ENCODE results near the gene RBBP5. TPM values are rescaled to one million over a fixed set of nuclear protein-coding genes. Genes with fewer than 3 reads are reported as not detected.

RBBP5 gene
- total RNA-seq, 1 experiment from 2014 or later, result 23.8 TPM

DNA sequence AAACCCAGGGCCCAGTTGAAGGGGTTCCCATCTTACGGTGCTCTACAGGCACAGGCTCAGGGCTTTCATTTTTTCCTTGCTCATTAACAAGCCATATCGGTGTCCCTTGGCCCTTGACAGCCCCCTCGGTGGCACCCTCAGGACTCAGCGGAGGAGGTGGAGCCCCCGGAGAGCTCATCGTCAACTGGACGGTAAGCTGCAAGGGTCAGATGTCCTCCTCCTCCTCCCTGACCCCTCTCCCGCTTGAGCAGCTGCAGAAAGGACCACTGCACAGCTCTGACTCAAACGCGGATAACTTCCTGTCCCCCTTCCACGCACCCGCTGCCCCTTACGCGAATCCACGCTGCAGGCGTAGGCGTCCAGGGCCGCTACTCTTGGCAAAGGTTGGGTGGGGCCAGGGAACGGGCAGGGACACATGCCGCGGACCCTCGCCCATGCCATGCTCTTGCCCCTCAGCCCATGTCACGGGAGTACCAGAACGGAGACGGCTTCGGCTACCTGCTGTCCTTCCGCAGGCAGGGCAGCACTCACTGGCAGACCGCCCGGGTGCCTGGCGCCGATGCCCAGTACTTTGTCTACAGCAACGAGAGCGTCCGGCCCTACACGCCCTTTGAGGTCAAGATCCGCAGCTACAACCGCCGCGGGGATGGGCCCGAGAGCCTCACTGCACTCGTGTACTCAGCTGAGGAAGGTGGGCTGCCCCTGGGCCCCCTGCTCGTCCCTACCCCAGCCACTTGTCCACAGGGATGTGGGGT is 52.2 kb downstream of the RBBP5 start (continued):
- no peak for TF ChIP-seq NFE2L1 (CRISPR knock-in tag; IDR thresholded peaks at IDR 0.05)
- TF ChIP-seq ZNF416 (CRISPR knock-in tag; IDR thresholded peaks at IDR 0.05), result no peak
- no peak for TF ChIP-seq FOXK1 (CRISPR knock-in tag; IDR thresholded peaks at IDR 0.05)
- no peak for TF ChIP-seq CREB1 (CRISPR knock-in tag; IDR thresholded peaks at IDR 0.05)

DNA sequence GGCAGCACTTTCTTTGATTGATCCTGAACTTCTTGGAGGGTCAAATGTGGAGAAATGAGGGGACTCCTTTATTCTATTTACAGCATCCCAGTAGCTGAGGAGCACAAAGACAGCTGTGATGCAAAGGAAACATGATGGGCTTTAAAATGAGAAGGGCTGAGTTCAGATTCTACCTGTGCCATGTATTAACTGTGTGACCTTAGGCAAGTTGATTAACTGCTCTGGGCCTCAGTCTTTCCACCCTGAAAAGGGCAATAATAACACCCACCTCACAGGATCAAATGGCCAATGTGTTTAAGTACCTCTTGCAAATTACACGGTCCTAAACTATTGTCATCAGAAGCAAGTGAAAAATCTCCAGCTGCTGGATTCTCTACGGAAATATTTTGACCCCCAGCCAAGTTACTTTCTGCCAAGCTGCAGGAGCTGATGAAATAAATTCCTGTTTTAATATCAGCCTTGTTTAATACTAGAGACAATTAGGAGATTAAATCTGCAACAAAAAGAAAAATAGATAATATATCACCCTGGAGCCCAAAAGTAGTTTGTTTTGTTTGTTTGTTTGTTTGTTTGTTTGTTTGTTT is 53.2 kb downstream of the RBBP5 start:
- Mint-ChIP-seq H3K36me3 (no peaks in the 10 kb centered on the region), H3K27me3 (ENCODE audit: low read depth) (no peaks in the 10 kb centered on the region), H3K27ac (no peak overlapping the region), H3K9me3 (no peaks in the 10 kb centered on the region), H3K4me3 (no peak overlapping the region), H3K4me1 (0 out of 2 replicates have a peak, but pooled peaks cover 2% of the 10 kb centered on the region)
- ATAC-seq (no peak), DNase-seq (ENCODE audit: low spot score) (no peak)
- ChIA-PET POLR2A (no interaction called here), CTCF (interaction anchor here (1.8 kb wide), 1 partner anchor 79 kb away, joined by 8 read pairs; no protein-coding TSS in a partner anchor)
- TF ChIP-seq JUN (CRISPR knock-in tag; IDR thresholded peaks at IDR 0.05) (no peak), HMGA2 (CRISPR knock-in tag; IDR thresholded peaks at IDR 0.05) (no peak)
- TF ChIP-seq, protein P1, sequence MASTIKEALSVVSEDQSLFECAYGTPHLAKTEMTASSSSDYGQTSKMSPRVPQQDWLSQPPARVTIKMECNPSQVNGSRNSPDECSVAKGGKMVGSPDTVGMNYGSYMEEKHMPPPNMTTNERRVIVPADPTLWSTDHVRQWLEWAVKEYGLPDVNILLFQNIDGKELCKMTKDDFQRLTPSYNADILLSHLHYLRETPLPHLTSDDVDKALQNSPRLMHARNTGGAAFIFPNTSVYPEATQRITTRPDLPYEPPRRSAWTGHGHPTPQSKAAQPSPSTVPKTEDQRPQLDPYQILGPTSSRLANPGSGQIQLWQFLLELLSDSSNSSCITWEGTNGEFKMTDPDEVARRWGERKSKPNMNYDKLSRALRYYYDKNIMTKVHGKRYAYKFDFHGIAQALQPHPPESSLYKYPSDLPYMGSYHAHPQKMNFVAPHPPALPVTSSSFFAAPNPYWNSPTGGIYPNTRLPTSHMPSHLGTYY (CRISPR knock-in tag; IDR thresholded peaks at IDR 0.05), result no peak
- TF ChIP-seq, protein P2, sequence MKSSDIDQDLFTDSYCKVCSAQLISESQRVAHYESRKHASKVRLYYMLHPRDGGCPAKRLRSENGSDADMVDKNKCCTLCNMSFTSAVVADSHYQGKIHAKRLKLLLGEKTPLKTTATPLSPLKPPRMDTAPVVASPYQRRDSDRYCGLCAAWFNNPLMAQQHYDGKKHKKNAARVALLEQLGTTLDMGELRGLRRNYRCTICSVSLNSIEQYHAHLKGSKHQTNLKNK (CRISPR knock-in tag; IDR thresholded peaks at IDR 0.05), result no peak

DNA sequence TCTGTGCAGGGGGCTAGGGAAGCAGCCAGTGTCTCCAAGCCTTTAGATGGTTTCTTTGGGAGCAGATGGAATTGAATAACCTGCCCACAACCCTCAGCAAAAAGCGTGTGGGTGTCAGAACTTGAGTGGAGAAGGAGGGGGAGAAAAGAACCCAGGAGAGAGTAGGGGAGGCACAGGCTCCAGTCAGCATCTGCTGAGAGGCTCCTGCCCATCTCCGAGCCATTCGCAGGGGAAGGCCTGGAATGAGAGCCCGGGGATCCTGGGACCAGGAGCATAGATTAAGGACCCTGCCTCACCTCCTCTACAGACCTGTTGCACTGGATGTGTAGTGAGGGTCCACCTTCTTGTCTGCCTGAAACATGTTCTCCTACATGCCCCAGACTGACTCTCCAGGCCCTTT is 53.8 kb downstream of the RBBP5 start:
- Mint-ChIP-seq H3K9me3 (no peaks in the 10 kb centered on the region), H3K4me3 (no peak overlapping the region), H3K4me1 (0 out of 2 replicates have a peak, but pooled peaks cover 2% of the 10 kb centered on the region), H3K27ac (no peak overlapping the region), H3K36me3 (no peaks in the 10 kb centered on the region), H3K27me3 (ENCODE audit: low read depth) (no peaks in the 10 kb centered on the region)
- POLR2A ChIA-PET, result no interaction called here
- DNase-seq (ENCODE audit: low spot score), result no peak
- ATAC-seq, result no peak
- CTCF ChIA-PET, result interaction anchor here (1.8 kb wide), 1 partner anchor 79 kb away, joined by 8 read pairs; no protein-coding TSS in a partner anchor
- TF ChIP-seq SOX15 (CRISPR knock-in tag; IDR thresholded peaks at IDR 0.05) (no peak), OVOL2 (CRISPR knock-in tag; IDR thresholded peaks at IDR 0.05; ENCODE audit: borderline replicate concordance) (no peak), PRRX2 (CRISPR knock-in tag; IDR thresholded peaks at IDR 0.05) (no peak), HMGA2 (CRISPR knock-in tag; IDR thresholded peaks at IDR 0.05) (no peak), MXD4 (CRISPR knock-in tag; IDR thresholded peaks at IDR 0.05; ENCODE audit: borderline replicate concordance) (no peak), ZNF317 (CRISPR knock-in tag; IDR thresholded peaks at IDR 0.05; ENCODE audit: borderline replicate concordance, low read depth) (no peak), ZNF232 (CRISPR knock-in tag; IDR thresholded peaks at IDR 0.05) (no peak), ZNF138 (CRISPR knock-in tag; conservative IDR thresholded peaks at IDR 0.05) (no peak), ZNF416 (CRISPR knock-in tag; IDR thresholded peaks at IDR 0.05) (no peak)
- TF ChIP-seq, protein P3, sequence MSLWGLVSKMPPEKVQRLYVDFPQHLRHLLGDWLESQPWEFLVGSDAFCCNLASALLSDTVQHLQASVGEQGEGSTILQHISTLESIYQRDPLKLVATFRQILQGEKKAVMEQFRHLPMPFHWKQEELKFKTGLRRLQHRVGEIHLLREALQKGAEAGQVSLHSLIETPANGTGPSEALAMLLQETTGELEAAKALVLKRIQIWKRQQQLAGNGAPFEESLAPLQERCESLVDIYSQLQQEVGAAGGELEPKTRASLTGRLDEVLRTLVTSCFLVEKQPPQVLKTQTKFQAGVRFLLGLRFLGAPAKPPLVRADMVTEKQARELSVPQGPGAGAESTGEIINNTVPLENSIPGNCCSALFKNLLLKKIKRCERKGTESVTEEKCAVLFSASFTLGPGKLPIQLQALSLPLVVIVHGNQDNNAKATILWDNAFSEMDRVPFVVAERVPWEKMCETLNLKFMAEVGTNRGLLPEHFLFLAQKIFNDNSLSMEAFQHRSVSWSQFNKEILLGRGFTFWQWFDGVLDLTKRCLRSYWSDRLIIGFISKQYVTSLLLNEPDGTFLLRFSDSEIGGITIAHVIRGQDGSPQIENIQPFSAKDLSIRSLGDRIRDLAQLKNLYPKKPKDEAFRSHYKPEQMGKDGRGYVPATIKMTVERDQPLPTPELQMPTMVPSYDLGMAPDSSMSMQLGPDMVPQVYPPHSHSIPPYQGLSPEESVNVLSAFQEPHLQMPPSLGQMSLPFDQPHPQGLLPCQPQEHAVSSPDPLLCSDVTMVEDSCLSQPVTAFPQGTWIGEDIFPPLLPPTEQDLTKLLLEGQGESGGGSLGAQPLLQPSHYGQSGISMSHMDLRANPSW (CRISPR knock-in tag; conservative IDR thresholded peaks at IDR 0.05; ENCODE audit: low read depth), result no peak
- TF ChIP-seq, protein P4, sequence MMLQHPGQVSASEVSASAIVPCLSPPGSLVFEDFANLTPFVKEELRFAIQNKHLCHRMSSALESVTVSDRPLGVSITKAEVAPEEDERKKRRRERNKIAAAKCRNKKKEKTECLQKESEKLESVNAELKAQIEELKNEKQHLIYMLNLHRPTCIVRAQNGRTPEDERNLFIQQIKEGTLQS (CRISPR knock-in tag; conservative IDR thresholded peaks at IDR 0.05), result no peak
- TF ChIP-seq, protein P5, sequence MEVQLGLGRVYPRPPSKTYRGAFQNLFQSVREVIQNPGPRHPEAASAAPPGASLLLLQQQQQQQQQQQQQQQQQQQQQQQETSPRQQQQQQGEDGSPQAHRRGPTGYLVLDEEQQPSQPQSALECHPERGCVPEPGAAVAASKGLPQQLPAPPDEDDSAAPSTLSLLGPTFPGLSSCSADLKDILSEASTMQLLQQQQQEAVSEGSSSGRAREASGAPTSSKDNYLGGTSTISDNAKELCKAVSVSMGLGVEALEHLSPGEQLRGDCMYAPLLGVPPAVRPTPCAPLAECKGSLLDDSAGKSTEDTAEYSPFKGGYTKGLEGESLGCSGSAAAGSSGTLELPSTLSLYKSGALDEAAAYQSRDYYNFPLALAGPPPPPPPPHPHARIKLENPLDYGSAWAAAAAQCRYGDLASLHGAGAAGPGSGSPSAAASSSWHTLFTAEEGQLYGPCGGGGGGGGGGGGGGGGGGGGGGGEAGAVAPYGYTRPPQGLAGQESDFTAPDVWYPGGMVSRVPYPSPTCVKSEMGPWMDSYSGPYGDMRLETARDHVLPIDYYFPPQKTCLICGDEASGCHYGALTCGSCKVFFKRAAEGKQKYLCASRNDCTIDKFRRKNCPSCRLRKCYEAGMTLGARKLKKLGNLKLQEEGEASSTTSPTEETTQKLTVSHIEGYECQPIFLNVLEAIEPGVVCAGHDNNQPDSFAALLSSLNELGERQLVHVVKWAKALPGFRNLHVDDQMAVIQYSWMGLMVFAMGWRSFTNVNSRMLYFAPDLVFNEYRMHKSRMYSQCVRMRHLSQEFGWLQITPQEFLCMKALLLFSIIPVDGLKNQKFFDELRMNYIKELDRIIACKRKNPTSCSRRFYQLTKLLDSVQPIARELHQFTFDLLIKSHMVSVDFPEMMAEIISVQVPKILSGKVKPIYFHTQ (CRISPR knock-in tag; IDR thresholded peaks at IDR 0.05), result no peak
- TF ChIP-seq, protein P6, sequence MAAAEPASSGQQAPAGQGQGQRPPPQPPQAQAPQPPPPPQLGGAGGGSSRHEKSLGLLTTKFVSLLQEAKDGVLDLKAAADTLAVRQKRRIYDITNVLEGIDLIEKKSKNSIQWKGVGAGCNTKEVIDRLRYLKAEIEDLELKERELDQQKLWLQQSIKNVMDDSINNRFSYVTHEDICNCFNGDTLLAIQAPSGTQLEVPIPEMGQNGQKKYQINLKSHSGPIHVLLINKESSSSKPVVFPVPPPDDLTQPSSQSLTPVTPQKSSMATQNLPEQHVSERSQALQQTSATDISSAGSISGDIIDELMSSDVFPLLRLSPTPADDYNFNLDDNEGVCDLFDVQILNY (CRISPR knock-in tag; IDR thresholded peaks at IDR 0.05), result no peak
- TF ChIP-seq, protein P7, sequence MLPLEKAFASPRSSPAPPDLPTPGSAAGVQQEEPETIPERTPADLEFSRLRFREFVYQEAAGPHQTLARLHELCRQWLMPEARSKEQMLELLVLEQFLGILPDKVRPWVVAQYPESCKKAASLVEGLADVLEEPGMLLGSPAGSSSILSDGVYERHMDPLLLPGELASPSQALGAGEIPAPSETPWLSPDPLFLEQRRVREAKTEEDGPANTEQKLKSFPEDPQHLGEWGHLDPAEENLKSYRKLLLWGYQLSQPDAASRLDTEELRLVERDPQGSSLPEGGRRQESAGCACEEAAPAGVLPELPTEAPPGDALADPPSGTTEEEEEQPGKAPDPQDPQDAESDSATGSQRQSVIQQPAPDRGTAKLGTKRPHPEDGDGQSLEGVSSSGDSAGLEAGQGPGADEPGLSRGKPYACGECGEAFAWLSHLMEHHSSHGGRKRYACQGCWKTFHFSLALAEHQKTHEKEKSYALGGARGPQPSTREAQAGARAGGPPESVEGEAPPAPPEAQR (CRISPR knock-in tag; IDR thresholded peaks at IDR 0.05), result no peak
